HepG2 (cell line): ENCODE measurements around the gene SLC1A5. TPM values are rescaled to one million over a fixed set of nuclear protein-coding genes. Genes with fewer than 3 reads are reported as not detected.

ENCODE experiments used
- ERF ChIP-seq: IDR thresholded peaks from 2 replicates; pipeline ENCODE4 v1.6.1; 2018; ENCODE audit warnings: missing biosample characterization, missing genetic modification reagents
- FOXO1 ChIP-seq: sonication (generic); formaldehyde crosslinking; IDR thresholded peaks from 2 replicates; pipeline ENCODE4 v1.4.0; 2020; ENCODE audit warnings: missing genetic modification reagents
- JUND ChIP-seq: sonication (generic); formaldehyde crosslinking; IDR thresholded peaks from 2 replicates; pipeline ENCODE4 v1.8.0; 2022; ENCODE audit warnings: mild to moderate bottlenecking, missing genetic modification reagents
- MAFK ChIP-seq, 2 experiments: IDR thresholded peaks in 1 of 2; conservative IDR thresholded peaks in 1 of 2; 2 replicates each; pipeline ENCODE4 v1.6.1; 2011; ENCODE audit warnings: improper control_type of control experiment in 2 of 2, low read length in 2 of 2
- MLLT10 ChIP-seq: sonication (generic); formaldehyde crosslinking; IDR thresholded peaks from 2 replicates; pipeline ENCODE4 v1.4.0; 2020; ENCODE audit warnings: missing genetic modification reagents
- MZF1 ChIP-seq: sonication (generic); formaldehyde crosslinking; IDR thresholded peaks from 2 replicates; pipeline ENCODE4 v1.8.1; 2023; ENCODE audit warnings: mild to moderate bottlenecking, missing genetic modification reagents, borderline replicate concordance
- NR3C1 ChIP-seq: sonication (generic); formaldehyde crosslinking; IDR thresholded peaks from 2 replicates; pipeline ENCODE4 v1.4.0; 2020; ENCODE audit warnings: missing genetic modification reagents
- THAP11 ChIP-seq: IDR thresholded peaks from 2 replicates; pipeline ENCODE4 v1.6.1; 2016; ENCODE audit warnings: missing biosample characterization, missing genetic modification reagents
- THAP8 ChIP-seq: sonication (generic); formaldehyde crosslinking; IDR thresholded peaks from 2 replicates; pipeline ENCODE4 v1.5.1; 2020; ENCODE audit warnings: missing genetic modification reagents, mild to moderate bottlenecking, borderline replicate concordance
- ZC3H4 ChIP-seq: sonication (generic); formaldehyde crosslinking; IDR thresholded peaks from 2 replicates; pipeline ENCODE4 v1.4.0; 2020; ENCODE audit warnings: missing genetic modification reagents, borderline replicate concordance
- ZFAT ChIP-seq: sonication (generic); formaldehyde crosslinking; conservative IDR thresholded peaks from 2 replicates; pipeline ENCODE4 v1.8.1; 2023; ENCODE audit warnings: missing genetic modification reagents, inconsistent platforms
- ZMYM3 ChIP-seq: sonication (generic); formaldehyde crosslinking; IDR thresholded peaks from 2 replicates; pipeline ENCODE4 v1.5.1; 2020; ENCODE audit warnings: mild to moderate bottlenecking, missing genetic modification reagents
- ZNF337 ChIP-seq: sonication (generic); formaldehyde crosslinking; IDR thresholded peaks from 2 replicates; pipeline ENCODE4 v1.5.1; 2020; ENCODE audit warnings: missing genetic modification reagents, low read depth, mild to moderate bottlenecking, borderline replicate concordance
- ZNF503 ChIP-seq: sonication (generic); formaldehyde crosslinking; IDR thresholded peaks from 2 replicates; pipeline ENCODE4 v1.4.0; 2020; ENCODE audit warnings: missing genetic modification reagents
- ZNF513 ChIP-seq: sonication (generic); formaldehyde crosslinking; conservative IDR thresholded peaks from 2 replicates; pipeline ENCODE4 v1.5.0; 2020; ENCODE audit warnings: missing genetic modification reagents
- ZNF550 ChIP-seq: sonication (generic); formaldehyde crosslinking; IDR thresholded peaks from 2 replicates; pipeline ENCODE4 v1.4.0; 2020; ENCODE audit warnings: mild to moderate bottlenecking, missing genetic modification reagents, borderline replicate concordance
- ZNF720 ChIP-seq: sonication (generic); formaldehyde crosslinking; IDR thresholded peaks from 2 replicates; pipeline ENCODE4 v1.4.0; 2020; ENCODE audit warnings: missing genetic modification reagents
- polyA plus RNA-seq, 8 experiments: library from polyadenylated mRNA; depleted of rRNA in 3 of 8; stranded (reverse) in 7 of 8; unstranded in 1 of 8; fragments of >200 nt; fragmentation: Illumina TruSeq in 4 of 8; extraction: Trizol in 4 of 8; gene quantifications; 2 replicates each; pipeline versions ENCODE4 v1.2.1 to v1.2.3, GENCODE V29; 2011 to 2016; ENCODE audit warnings: low read depth in 4 of 8, missing spikeins in 1 of 8, mixed read lengths in 1 of 8; ENCODE audit not compliant: insufficient read depth in 1 of 8
- total RNA-seq, 5 experiments: library from RNA; depleted of rRNA; stranded (reverse); fragments of >200 nt; fragmentation: Illumina TruSeq; extraction: Trizol; gene quantifications; 2 replicates each; pipeline ENCODE4 v1.2.3, GENCODE V29; 2016; ENCODE audit warnings: low read depth in 1 of 5
- TF ChIP-seq, protein P1 (sequence below): sonication (generic); formaldehyde crosslinking; conservative IDR thresholded peaks from 2 replicates; pipeline ENCODE4 v1.4.0; 2020; ENCODE audit warnings: missing genetic modification reagents
- TF ChIP-seq, protein P2 (sequence below): sonication (generic); formaldehyde crosslinking; IDR thresholded peaks from 2 replicates; pipeline ENCODE4 v1.4.0; 2020; ENCODE audit warnings: missing genetic modification reagents, borderline replicate concordance

The SLC1A5 gene
- total and polyA plus RNA-seq, 2 of the 13 experiments (the other 11 are each of a cell fraction or from before 2014, with no cell fraction given): 120 to 159 TPM

GRCh38 chr19:46788262-46788967 is at the start of gene SLC1A5 (continued):
- TF ChIP-seq, protein P1, sequence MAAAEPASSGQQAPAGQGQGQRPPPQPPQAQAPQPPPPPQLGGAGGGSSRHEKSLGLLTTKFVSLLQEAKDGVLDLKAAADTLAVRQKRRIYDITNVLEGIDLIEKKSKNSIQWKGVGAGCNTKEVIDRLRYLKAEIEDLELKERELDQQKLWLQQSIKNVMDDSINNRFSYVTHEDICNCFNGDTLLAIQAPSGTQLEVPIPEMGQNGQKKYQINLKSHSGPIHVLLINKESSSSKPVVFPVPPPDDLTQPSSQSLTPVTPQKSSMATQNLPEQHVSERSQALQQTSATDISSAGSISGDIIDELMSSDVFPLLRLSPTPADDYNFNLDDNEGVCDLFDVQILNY (CRISPR knock-in tag): no peak
- TF ChIP-seq ZC3H4 (no peak; the same call in 1 of the 2 replicates), ZNF337 (CRISPR knock-in tag) (no peak), JUND (CRISPR knock-in tag) (no peak), ZNF503 (CRISPR knock-in tag) (no peak), MZF1 (CRISPR knock-in tag) (no peak), ZNF720 (CRISPR knock-in tag) (no peak), ZFAT (no peak), ERF (CRISPR knock-in tag) (peak; percentile 93), NR3C1 (CRISPR knock-in tag) (no peak), ZNF513 (CRISPR knock-in tag) (no peak), ZNF550 (no peak), ZMYM3 (CRISPR knock-in tag) (no peak), MAFK (conservative IDR thresholded peaks at IDR 0.05 in 1 of 2, IDR thresholded peaks at IDR 0.05 in 1 of 2; ENCODE audit: low read length in 2 of 2) (no peak), FOXO1 (CRISPR knock-in tag) (peak; percentile 54), MLLT10 (CRISPR knock-in tag) (no peak), THAP8 (no peak), THAP11 (CRISPR knock-in tag) (peak; percentile 77)
- TF ChIP-seq, protein P2, sequence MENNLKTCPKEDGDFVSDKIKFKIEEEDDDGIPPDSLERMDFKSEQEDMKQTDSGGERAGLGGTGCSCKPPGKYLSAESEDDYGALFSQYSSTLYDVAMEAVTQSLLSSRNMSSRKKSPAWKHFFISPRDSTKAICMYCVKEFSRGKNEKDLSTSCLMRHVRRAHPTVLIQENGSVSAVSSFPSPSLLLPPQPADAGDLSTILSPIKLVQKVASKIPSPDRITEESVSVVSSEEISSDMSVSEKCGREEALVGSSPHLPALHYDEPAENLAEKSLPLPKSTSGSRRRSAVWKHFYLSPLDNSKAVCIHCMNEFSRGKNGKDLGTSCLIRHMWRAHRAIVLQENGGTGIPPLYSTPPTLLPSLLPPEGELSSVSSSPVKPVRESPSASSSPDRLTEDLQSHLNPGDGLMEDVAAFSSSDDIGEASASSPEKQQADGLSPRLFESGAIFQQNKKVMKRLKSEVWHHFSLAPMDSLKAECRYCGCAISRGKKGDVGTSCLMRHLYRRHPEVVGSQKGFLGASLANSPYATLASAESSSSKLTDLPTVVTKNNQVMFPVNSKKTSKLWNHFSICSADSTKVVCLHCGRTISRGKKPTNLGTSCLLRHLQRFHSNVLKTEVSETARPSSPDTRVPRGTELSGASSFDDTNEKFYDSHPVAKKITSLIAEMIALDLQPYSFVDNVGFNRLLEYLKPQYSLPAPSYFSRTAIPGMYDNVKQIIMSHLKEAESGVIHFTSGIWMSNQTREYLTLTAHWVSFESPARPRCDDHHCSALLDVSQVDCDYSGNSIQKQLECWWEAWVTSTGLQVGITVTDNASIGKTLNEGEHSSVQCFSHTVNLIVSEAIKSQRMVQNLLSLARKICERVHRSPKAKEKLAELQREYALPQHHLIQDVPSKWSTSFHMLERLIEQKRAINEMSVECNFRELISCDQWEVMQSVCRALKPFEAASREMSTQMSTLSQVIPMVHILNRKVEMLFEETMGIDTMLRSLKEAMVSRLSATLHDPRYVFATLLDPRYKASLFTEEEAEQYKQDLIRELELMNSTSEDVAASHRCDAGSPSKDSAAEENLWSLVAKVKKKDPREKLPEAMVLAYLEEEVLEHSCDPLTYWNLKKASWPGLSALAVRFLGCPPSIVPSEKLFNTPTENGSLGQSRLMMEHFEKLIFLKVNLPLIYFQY (CRISPR knock-in tag): peak; percentile 86; the same call in 1 of the 2 replicates
